Muscle layer of duodenum (tissue), 2 donors: ENCODE measurements around the gene PDGFA.

Experiments
- H3K27ac ChIP-seq: one replicate; pipeline ENCODE4 v1.7.0; 2013; ENCODE audit warnings: mild to moderate bottlenecking, low read length
- H3K27me3 ChIP-seq: one replicate; pipeline ENCODE4 v1.7.0; 2013; ENCODE audit warnings: low read depth, mild to moderate bottlenecking, control low read depth, low read length
- H3K36me3 ChIP-seq, 2 donors: one replicate each; pipeline ENCODE4 v1.7.0; 2013; ENCODE audit warnings: low read length in 2 of 2, control low read depth in 1 of 2, mild to moderate bottlenecking in 1 of 2; ENCODE audit not compliant: insufficient read depth in 2 of 2, control insufficient read depth in 1 of 2
- H3K4me1 ChIP-seq, 2 donors: one replicate each; pipeline ENCODE4 v1.7.0; 2013; ENCODE audit warnings: low read length in 2 of 2, mild to moderate bottlenecking in 2 of 2, control low read depth in 1 of 2, moderate library complexity in 1 of 2; ENCODE audit not compliant: insufficient read depth in 2 of 2, control insufficient read depth in 1 of 2
- H3K4me3 ChIP-seq, 2 donors: one replicate each; pipeline ENCODE4 v1.7.0; 2013; ENCODE audit warnings: low read length in 2 of 2, low read depth in 1 of 2, mild to moderate bottlenecking in 1 of 2
- H3K9me3 ChIP-seq, 2 donors: one replicate each; pipeline ENCODE4 v1.7.0; 2013; ENCODE audit warnings: low read length in 2 of 2, control low read depth in 1 of 2, mild to moderate bottlenecking in 1 of 2; ENCODE audit not compliant: control insufficient read depth in 1 of 2
- donor health status: healthy.

PDGFA gene

DNA sequence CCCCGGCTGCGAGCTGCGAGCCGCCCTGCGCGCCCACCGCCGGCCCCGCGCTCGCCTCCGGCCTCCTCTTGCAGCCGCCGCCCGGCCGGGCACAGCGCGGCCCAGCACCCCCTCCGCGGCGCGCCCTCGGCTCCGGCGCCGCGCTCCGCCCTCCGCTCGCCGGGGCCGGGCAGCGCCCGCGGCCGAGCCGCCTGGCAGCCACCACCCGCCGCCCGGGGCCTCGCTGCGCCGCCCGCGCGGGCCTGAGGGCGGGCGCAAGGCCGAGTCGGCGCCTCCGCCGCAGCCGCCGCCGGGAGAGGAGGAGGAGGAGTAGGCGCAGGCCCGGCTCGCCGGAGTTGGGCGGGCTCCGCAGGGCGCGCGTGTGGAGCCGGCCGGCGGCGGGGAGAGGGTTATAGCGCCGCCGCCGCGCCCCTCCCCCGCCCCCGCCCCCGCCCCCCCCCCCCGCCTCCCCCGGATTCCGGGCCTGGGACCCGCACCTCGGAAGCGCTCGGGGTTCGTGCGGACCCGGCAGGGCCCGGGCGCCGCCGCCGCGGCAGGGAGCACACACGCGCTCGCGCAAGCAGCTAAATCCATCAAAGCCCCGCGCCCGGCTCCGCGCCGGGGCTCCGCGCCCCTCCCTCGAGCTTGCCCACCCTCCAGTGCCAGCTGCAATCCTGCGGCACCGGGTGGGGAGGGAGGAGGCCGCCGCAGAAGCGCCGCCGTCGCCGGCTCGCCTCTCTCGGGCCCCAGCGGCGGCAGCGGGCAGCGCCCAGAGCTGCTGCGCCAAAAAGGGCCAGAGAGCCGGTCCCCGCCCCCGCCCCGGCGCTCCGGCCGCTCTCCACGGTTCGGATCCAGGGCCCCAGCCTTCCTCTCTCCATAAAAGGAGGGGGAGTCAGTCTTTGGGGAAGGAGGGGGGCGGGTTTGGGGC is at the start of gene PDGFA:
PDGFA (minus strand) TSS at position 363 of the 907 bp plus-strand sequence. CDS start 845 bp downstream, outside the sequence.
- Histone ChIP-seq H3K27ac (peak within 1 kb of the TSS; percentile 45), H3K36me3 (no peaks in the 10 kb centered on the region), H3K4me1 (peaks cover 0 to 46% of the 10 kb centered on the region in 2 donors), H3K9me3 (no peaks in the 10 kb centered on the region), H3K27me3 (peaks cover 5% of the 10 kb centered on the region), H3K4me3 (peak within 1 kb of the TSS; percentile 69 to 90)

DNA sequence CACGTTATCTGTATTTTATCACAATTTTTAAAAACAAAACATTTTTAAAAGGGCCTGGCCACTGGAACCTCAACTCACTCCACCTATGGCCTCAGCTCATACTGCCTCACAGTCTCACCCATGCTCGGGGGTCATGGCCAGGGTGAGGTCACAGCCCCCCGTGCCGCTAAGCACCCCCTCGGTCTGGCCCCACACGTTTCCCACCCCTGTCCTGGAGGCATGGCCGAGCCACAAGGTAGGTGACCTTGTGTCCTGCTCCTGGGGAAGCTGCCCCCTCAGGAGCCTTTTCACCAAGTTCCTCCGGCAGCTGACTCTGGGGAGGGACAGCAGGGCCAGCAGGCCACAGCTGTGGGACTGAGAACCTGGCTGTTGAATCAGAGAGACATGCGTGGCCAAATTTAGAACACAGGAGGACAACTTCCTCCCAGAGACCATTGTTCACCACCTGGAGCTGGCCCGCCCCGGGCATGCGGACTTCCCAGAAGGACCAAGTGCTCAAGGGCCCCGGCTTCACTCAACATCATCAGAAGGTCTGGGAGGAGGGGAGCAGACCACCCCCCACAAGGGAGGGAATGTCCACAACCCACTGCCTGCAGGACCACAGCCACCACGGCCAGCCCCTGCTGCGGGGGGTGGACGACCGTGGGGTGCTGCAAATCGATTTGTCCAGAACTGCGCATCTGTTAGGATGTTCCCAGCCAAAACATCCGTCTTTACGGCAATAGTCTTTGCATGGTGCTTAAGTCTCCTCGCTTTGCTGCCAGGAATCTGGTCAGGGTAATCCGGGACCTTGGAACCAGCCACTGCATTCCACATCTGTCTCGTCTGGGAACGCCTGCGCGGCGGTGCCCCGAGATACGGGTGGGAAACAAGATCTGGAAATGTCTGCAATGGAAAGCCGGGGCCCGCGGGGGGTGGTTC is 48.6 kb upstream of the PDGFA start:
- Histone ChIP-seq H3K4me1 (peaks cover 0 to 8% of the 10 kb centered on the region in 2 donors), H3K4me3 (peak overlapping the region in 1 of 2 donors; percentile 3), H3K27me3 (no peaks in the 10 kb centered on the region), H3K9me3 (no peaks in the 10 kb centered on the region), H3K36me3 (no peaks in the 10 kb centered on the region), H3K27ac (no peak overlapping the region)

DNA sequence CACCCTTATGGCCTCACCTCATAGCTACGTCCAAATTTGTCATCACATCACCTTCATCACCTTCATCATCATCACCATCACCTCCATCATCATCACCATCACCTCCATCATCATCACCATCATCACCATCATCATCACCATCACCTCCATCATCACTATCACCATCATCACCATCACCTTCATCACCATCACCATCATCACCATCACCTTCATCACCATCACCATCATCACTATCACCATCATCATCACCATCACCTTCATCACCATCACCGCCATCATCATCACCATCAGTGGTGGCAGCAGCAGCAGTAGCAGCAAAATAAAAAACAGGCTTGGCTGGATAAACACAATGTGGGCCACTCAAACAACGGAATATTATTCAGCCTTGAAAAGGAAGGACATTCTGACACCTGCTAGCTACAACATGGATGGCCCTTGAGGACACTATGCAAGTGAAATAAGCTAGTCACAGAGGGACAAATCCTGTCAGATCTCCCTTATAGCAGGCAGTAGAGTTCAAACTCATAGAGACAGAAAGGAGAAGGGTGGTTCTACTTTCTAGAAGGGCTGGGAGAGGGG is 47.7 kb upstream of the PDGFA start:
- Histone ChIP-seq H3K27ac (no peak overlapping the region), H3K27me3 (no peaks in the 10 kb centered on the region), H3K9me3 (no peaks in the 10 kb centered on the region), H3K4me3 (no peak overlapping the region), H3K36me3 (no peaks in the 10 kb centered on the region), H3K4me1 (peaks cover 0 to 8% of the 10 kb centered on the region in 2 donors)

DNA sequence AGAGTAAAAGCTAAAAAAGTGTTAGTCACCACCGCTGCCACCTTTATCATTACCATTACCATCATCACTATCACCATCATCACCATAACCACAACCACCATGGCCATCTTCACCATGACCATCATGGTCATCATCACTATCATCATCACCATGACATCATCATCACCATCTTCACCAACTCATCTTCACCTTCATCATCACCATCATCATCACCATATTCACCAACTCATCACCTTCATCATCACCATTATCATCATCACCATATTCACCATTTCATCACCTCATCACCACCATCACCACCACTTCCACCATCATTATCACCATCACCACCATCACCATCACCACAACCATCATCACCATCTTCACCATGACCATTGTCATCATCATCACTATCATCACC is 46.5 kb upstream of the PDGFA start:
- peaks cover 0 to 8% of the 10 kb centered on the region in 2 donors for H3K4me1 ChIP-seq
- no peaks in the 10 kb centered on the region for H3K27me3 ChIP-seq
- no peak overlapping the region for H3K27ac ChIP-seq
- H3K36me3 ChIP-seq, result no peaks in the 10 kb centered on the region
- no peaks in the 10 kb centered on the region for H3K9me3 ChIP-seq
- no peak overlapping the region for H3K4me3 ChIP-seq

DNA sequence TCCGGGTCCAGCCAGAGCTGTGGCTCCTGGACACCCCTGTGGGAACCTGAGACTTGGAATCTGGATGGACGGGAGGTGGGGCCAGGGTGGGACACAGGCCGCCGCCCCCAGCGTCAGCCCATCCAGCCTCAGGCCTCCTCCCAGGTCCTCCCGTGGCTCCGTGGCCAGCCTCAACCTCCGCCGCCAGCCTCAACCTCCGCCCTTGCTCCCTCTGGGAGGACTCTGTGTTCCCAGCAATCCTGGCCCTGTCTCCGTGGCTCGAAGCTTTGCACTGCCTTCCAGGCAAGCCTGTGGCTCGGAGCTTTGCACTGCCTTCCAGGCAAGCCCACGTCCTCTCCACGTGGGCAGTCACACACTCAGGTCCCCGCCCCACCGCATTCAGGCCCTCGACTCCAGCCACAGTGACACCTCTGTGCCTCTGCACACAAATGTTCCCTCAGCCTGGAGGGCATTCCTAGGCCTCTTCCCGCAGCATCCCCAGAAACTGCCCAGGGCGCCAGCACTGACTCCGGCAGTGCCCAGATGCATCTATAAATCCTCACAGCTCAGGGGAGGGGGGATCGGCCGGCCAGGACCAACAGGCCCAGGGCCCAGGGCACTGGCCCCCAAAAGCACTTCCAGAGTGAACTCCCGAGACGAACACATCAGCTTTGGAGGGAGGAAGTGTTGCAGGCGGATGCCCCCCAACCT is 44.7 kb upstream of the PDGFA start:
- H3K9me3 ChIP-seq, result no peaks in the 10 kb centered on the region
- no peak overlapping the region for H3K4me3 ChIP-seq
- H3K27ac ChIP-seq, result no peak overlapping the region
- H3K27me3 ChIP-seq, result no peaks in the 10 kb centered on the region
- peaks cover 0 to 8% of the 10 kb centered on the region in 2 donors for H3K4me1 ChIP-seq
- H3K36me3 ChIP-seq, result no peaks in the 10 kb centered on the region

DNA sequence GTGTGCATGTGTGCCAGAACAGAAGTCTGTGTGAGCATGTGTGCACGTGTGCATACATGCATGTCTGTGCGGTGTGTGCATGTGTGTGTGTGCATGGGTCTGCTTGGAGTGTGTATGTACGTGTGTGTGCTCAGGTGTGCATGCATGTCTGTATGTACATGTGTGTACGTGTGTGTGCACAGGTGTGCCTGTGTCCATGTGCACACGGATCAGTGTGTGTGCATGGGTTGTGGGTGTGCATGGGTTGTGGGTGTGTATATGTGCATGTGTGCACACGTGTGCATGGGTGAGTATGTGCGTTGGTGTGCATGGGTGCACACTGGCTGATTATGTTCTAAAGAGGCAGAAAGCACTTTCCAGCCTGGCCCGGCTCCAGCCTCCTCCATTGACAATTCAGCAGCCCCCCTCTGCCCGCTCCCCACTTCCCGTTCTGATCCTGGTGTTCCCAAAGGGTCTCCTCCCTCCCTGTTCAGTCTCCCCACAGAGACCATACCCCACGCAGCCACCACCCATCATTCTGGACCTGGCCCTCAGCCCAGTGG is 44.1 kb upstream of the PDGFA start:
- H3K4me3 ChIP-seq, result no peak overlapping the region
- no peak overlapping the region for H3K27ac ChIP-seq
- no peaks in the 10 kb centered on the region for H3K27me3 ChIP-seq
- no peaks in the 10 kb centered on the region for H3K36me3 ChIP-seq
- peaks cover 0 to 7% of the 10 kb centered on the region in 2 donors for H3K4me1 ChIP-seq
- no peaks in the 10 kb centered on the region for H3K9me3 ChIP-seq

DNA sequence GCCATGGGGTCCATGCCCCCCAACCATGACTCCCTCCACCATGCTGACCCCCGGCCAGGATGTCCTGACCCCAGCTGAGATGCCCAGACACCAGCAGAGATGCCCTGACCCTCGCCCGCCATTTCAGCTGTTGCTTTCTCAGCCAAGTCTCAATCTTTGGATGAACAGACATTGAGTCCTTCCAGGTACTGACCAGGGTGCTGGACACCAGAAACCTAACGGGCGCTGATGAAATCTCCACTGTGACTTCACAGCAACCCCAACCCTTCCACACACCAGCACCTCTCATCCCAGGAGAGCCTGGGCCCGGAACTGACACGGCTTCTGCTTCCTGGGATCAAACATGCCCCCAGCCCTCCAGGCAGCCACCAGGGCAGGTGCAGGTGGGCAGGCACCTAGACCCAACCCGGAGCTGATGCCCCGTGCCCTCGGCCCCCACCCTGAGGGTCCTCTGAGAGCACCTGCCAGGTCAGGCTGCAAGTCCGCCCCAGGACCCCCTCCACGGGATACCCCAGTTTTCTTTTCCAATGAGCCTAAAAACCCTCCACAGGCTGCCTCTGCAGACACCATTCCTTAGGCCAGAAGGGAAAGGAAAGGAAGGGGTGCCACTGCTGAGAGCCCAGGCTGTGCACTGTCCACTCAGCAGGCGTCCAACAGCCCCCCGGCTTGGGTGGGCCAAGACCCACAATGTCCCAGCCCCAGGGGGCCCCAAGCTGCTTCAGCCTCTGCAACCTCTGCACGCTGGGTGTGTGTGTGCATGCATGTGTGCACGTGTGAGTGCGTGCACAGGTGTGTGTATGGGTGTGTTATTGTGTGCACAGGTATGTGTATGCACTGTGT is 43.4 kb upstream of the PDGFA start:
- H3K4me3 ChIP-seq, result no peak overlapping the region

DNA sequence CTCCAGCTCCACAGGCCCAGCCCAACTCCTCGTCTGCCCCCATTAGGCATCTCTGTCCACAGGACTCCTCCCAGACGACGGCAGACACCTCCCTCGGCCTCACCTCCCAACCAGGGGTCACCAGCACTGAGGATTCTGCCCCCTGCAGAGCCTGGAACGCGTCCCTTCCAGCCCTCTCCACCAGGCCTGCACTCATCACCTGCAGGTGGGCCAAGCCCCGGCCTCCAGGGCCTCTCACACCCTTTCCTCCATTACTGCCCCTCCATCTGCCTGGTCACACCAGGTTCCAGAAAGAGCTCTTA is 42.7 kb upstream of the PDGFA start:
- no peaks in the 10 kb centered on the region for H3K36me3 ChIP-seq
- H3K4me3 ChIP-seq, result no peak overlapping the region
- H3K4me1 ChIP-seq, result no peaks in the 10 kb centered on the region
- H3K27ac ChIP-seq, result no peak overlapping the region
- H3K9me3 ChIP-seq, result no peaks in the 10 kb centered on the region
- no peaks in the 10 kb centered on the region for H3K27me3 ChIP-seq

More for the DNA sequence above, 43.4 kb upstream of the PDGFA start:
- Histone ChIP-seq H3K9me3 (no peaks in the 10 kb centered on the region), H3K27me3 (no peaks in the 10 kb centered on the region), H3K36me3 (no peaks in the 10 kb centered on the region), H3K27ac (no peak overlapping the region), H3K4me1 (no peaks in the 10 kb centered on the region)

DNA sequence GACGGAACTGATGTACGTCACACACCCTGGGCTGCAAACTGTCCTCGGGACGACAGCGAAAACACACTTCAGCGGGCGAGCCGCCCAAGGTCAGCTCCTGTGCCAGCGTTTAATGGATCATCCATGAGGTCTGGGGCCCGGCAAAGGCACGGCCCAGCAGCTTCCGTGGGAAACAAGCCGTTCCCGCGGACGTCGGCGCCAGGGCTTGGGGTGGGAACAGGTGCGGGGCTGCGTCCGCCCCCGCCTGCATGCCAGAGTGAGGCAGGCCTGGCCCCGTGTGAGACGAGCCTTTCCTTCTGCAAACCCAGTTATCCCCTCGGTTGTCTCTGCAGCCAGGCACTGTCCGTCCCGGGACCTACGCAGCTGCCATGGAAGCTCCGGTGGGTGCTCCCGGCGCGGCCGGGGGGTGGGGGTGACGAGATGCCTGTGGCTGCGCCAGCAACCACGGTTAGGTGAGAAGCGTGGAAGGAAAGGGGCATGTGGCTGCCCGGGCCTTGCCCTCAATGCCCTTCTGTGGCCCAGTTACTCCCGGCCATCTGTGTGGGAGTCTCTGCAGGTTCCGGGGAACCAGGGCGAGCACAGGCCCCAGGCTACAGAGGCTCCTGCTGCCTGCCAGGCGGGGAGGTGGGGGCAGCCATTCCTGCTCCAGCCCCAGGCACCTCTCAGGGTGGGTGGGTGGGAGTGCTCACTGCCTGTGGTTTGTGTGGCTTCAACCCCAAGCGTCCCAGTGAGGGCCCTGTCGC is 42.2 kb upstream of the PDGFA start:
- H3K36me3 ChIP-seq, result no peaks in the 10 kb centered on the region
- no peak overlapping the region for H3K27ac ChIP-seq
- no peaks in the 10 kb centered on the region for H3K9me3 ChIP-seq

More for the DNA sequence above, 42.2 kb upstream of the PDGFA start:
- no peak overlapping the region for H3K4me3 ChIP-seq
- H3K27me3 ChIP-seq, result no peaks in the 10 kb centered on the region
- no peaks in the 10 kb centered on the region for H3K4me1 ChIP-seq
